ENCODE results near the gene WDFY4.

DNA sequence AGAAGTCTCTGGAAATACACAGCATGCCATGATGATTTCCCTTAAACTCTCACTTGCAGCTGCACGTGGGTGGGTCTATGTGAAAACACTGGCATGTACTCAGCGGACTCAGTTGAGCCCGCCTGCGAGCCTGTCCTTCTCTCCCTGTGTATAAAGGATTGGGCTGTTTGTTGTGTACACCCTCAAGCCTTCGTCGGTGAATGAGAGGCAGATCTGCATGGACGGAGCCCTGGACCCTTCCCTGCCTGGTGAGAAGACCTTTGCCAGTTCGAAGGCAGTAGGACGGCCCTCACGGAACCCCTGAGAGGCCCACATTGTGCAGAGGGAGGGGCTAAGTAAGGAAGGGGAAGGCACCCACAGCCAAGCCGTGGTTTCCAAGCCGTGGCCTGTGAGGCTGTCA, 121.2 kb downstream of the WDFY4 start:
- TF ChIP-seq ZNF384 (IDR thresholded peaks at IDR 0.05) (no peak), BHLHE40 (IDR thresholded peaks at IDR 0.05; ENCODE audit: borderline replicate concordance) (no peak), FOXK2 (IDR thresholded peaks at IDR 0.05) (no peak), NFRKB (IDR thresholded peaks at IDR 0.05) (no peak), FOXM1 (IDR thresholded peaks at IDR 0.05; ENCODE audit: borderline replicate concordance) (no peak), LEF1 (IDR thresholded peaks at IDR 0.05; ENCODE audit: borderline replicate concordance) (no peak), SP1 (IDR thresholded peaks at IDR 0.05) (no peak), FOXA1 (IDR thresholded peaks at IDR 0.05) (no peak), HDGF (IDR thresholded peaks at IDR 0.05; ENCODE audit: borderline replicate concordance) (no peak), ELF4 (IDR thresholded peaks at IDR 0.05) (no peak), ARNT (IDR thresholded peaks at IDR 0.05) (no peak), SUZ12 (IDR thresholded peaks at IDR 0.05) (no peak), TARDBP (IDR thresholded peaks at IDR 0.05) (no peak)
- TF ChIP-seq, protein P1, sequence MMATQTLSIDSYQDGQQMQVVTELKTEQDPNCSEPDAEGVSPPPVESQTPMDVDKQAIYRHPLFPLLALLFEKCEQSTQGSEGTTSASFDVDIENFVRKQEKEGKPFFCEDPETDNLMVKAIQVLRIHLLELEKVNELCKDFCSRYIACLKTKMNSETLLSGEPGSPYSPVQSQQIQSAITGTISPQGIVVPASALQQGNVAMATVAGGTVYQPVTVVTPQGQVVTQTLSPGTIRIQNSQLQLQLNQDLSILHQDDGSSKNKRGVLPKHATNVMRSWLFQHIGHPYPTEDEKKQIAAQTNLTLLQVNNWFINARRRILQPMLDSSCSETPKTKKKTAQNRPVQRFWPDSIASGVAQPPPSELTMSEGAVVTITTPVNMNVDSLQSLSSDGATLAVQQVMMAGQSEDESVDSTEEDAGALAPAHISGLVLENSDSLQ (IDR thresholded peaks at IDR 0.05), result no peak

Measured in HEK293T (cell line).